PC-3 (cell line): ENCODE results near the gene SLC6A6.

ENCODE experiments used
- CTCF ChIP-seq: fragments of 300-600 bp; sonication (generic); conservative IDR thresholded peaks from 2 replicates; pipeline ENCODE4 v1.5.1; 2017; ENCODE audit warnings: antibody characterized with exemption, low read depth, mild to moderate bottlenecking, low read length
- EZH2 ChIP-seq: fragments of 300-600 bp; sonication (generic); IDR thresholded peaks from one replicate; pipeline ENCODE4 v1.6.1; 2017; ENCODE audit warnings: antibody characterized with exemption, mild to moderate bottlenecking, low read length; ENCODE audit not compliant: unreplicated experiment
- EZH2phosphoT487 ChIP-seq: fragments of 300-600 bp; sonication (generic); IDR thresholded peaks from 2 replicates; pipeline ENCODE4 v1.6.1; 2018; ENCODE audit warnings: mild to moderate bottlenecking, antibody characterized with exemption, low read length, borderline replicate concordance

- TF ChIP-seq EZH2, result no peak
- TF ChIP-seq CTCF, result no peak
- no peak for TF ChIP-seq EZH2phosphoT487
These were observed 55.1 kb downstream of the SLC6A6 start for GRCh38 chr3:14457481-14457880.
